Ectodermal cell (in vitro differentiated cells): ENCODE data around the gene RHOU. TPM values are rescaled to one million over a fixed set of nuclear protein-coding genes. Genes with fewer than 3 reads are reported as not detected.
A peak's percentile ranks its signal among the peaks of the same experiment; 100 is the strongest.
"Not testable (repeated sequence)": the region's sequence is repeated elsewhere in the genome, so short reads cannot be mapped to it uniquely, and the experiment has no call there.

Source experiments
- H3K27ac ChIP-seq: 2 replicates; pipeline ENCODE4 v1.7.0; 2013; ENCODE audit warnings: mild to moderate bottlenecking, low read depth, low read length; ENCODE audit not compliant: insufficient read depth, poor library complexity, severe bottlenecking
- H3K27me3 ChIP-seq: 2 replicates; pipeline ENCODE4 v1.7.0; 2013; ENCODE audit warnings: mild to moderate bottlenecking, low read length; ENCODE audit not compliant: insufficient read depth, control insufficient read depth, poor library complexity, severe bottlenecking
- H3K36me3 ChIP-seq: one replicate; pipeline ENCODE4 v1.7.0; 2013; ENCODE audit warnings: low read length; ENCODE audit not compliant: control insufficient read depth, insufficient read depth
- H3K4me1 ChIP-seq: one replicate; pipeline ENCODE4 v1.7.0; 2013; ENCODE audit warnings: low read length; ENCODE audit not compliant: control insufficient read depth, insufficient read depth
- H3K4me3 ChIP-seq: 2 replicates; pipeline ENCODE4 v1.7.0; 2013; ENCODE audit warnings: low read depth, low read length, control low read depth; ENCODE audit not compliant: insufficient read depth
- H3K9me3 ChIP-seq: 2 replicates; pipeline ENCODE4 v1.7.0; 2013; ENCODE audit warnings: mild to moderate bottlenecking, low read length, moderate library complexity; ENCODE audit not compliant: control insufficient read depth
- WGBS, 2 experiments: methylation state at CpG; one replicate each; pipeline ENCODE4 v1.1.7; 2013; ENCODE audit warnings: missing lambda C conversion rate in 2 of 2; 5-methylcytosine and 5-hydroxymethylcytosine counted together
- polyA plus RNA-seq, 4 experiments: library from polyadenylated mRNA; stranded (reverse); fragments of 50-300 nt; gene quantifications; one replicate each; pipeline ENCODE4 v1.2.3, GENCODE V29; 2013

RHOU gene
- 43.9 TPM for polyA plus RNA-seq (2013, experiment 1 of 4)
- 55.8 TPM for polyA plus RNA-seq (2013, experiment 2 of 4)
- 43.1 TPM for polyA plus RNA-seq (2013, experiment 3 of 4)
- 43.3 TPM for polyA plus RNA-seq (2013, experiment 4 of 4)

DNA sequence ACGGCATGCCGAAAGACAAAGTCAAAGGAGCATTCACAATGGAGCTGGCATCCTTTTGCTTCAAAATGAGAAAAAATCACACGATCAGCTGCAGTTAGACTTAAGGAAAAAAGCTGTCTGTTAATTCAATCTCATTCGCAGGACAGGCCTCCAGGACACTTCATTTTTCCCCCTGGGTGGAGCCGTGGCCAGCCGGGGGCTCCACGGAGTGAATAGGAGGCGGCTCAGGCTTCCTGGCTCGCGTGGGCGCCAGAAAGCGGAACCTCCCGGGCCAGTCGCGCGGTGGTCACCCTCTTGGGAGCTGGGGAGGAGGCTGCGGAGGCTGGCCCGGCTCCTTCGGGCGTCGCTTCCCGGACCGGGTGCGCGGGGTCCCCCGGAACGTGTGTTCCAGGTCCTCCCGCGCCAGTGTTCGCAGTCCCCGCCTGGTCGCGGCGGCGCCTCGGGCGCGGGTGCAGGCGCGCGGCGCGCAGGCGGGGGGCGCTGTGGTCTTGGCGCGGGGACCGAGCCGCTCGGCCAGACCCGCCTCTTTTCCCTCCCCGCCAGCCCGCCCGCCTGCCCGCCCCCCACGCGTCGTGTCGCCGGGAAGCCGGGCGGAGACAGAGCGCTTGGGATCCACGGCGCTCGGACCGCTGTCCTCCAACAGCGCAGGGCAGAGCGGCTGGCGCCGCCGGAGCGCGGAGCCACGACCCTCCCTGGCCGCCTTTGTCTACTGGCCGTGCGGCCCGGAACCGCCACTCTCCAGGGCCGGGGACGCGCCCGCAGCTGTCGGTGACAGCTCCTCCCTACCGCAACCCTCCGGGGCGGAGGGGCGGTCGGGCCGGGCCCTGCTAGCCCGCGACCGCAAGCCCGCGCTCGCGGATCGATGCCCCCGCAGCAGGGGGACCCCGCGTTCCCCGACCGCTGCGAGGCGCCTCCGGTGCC lies at the start of gene RHOU:
TSS of gene RHOU (plus strand) at position 599 of the 921 bp plus-strand sequence. CDS start at position 863, 264 bp downstream.
- Histone ChIP-seq H3K4me3 (peak within 1 kb of the TSS; percentile 62), H3K9me3 (no peaks in the 10 kb centered on the region), H3K27ac (no peak within 1 kb of the TSS), H3K36me3 (peaks cover 3% of the 10 kb centered on the region), H3K4me1 (peaks cover 8% of the 10 kb centered on the region), H3K27me3 (peaks cover 4% of the 10 kb centered on the region)
- WGBS, 2 experiments: 2 to 3% methylated on average over 107 of the region's 107 CpGs

GRCh38 chr1:228687587-228687986 lies 47.7 kb upstream of the RHOU start:
- 91 to 93% methylated on average over 6 of the region's 6 CpGs for WGBS, 2 experiments
- Histone ChIP-seq H3K9me3 (no peaks in the 10 kb centered on the region), H3K4me1 (no peaks in the 10 kb centered on the region), H3K27ac (no peak overlapping the region), H3K36me3 (no peaks in the 10 kb centered on the region), H3K4me3 (no peak overlapping the region), H3K27me3 (no peaks in the 10 kb centered on the region)

GRCh38 chr1:228689255-228689654 lies 46.0 kb upstream of the RHOU start:
- Histone ChIP-seq H3K9me3 (no peaks in the 10 kb centered on the region), H3K4me1 (no peaks in the 10 kb centered on the region), H3K36me3 (no peaks in the 10 kb centered on the region), H3K27me3 (no peaks in the 10 kb centered on the region), H3K4me3 (no peak overlapping the region), H3K27ac (no peak overlapping the region)
- 91% methylated on average over 4 of the region's 4 CpGs for WGBS, 2 experiments

- Histone ChIP-seq H3K9me3 (no peaks in the 10 kb centered on the region), H3K4me3 (no peak overlapping the region), H3K27ac (no peak overlapping the region), H3K27me3 (no peaks in the 10 kb centered on the region), H3K4me1 (no peaks in the 10 kb centered on the region), H3K36me3 (no peaks in the 10 kb centered on the region)
- 87 to 93% methylated on average over 2 of the region's 2 CpGs for WGBS, 2 experiments
These were observed 44.1 kb upstream of the RHOU start for GRCh38 chr1:228691211-228691610.

- no peak overlapping the region for H3K27ac ChIP-seq
- H3K4me1 ChIP-seq: no peaks in the 10 kb centered on the region
- WGBS, 2 experiments: 79 to 87% methylated on average over 1 of the region's 1 CpG
- H3K27me3 ChIP-seq: no peaks in the 10 kb centered on the region
- no peaks in the 10 kb centered on the region for H3K36me3 ChIP-seq
- no peak overlapping the region for H3K4me3 ChIP-seq
- H3K9me3 ChIP-seq: no peaks in the 10 kb centered on the region
These were observed 43.4 kb upstream of the RHOU start for GRCh38 chr1:228691926-228692325.

DNA sequence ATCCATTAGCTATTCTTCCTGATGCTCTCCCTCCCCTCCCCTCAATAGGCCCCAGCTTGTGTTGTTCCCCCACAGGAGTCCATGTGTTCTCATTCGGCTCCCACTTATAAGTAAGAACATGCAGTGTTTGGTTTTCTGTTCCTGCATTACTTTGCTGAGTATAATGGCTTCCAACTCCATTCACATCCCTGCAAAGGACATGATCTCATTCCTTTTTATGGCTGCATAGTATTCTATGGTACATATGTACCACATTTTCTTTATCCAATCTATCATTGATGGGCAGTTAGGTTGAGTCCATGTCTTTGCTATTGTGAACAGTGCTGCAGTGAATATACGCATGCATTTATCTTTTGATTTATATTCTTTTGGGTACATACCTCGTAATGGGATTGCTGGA lies 40.8 kb upstream of the RHOU start:
- H3K9me3 ChIP-seq, H3K4me1 ChIP-seq, H3K27me3 ChIP-seq, H3K36me3 ChIP-seq, H3K27ac ChIP-seq, H3K4me3 ChIP-seq: not testable (repeated sequence)
- 96 to 100% methylated on average over 2 to 3 of the region's 3 CpGs for WGBS, 2 experiments

- H3K9me3 ChIP-seq: no peaks in the 10 kb centered on the region
- H3K27me3 ChIP-seq: no peaks in the 10 kb centered on the region
- H3K27ac ChIP-seq: no peak overlapping the region
- 81 to 82% methylated on average over 8 to 9 of the region's 9 CpGs for WGBS, 2 experiments
- no peaks in the 10 kb centered on the region for H3K36me3 ChIP-seq
- no peak overlapping the region for H3K4me3 ChIP-seq
- H3K4me1 ChIP-seq: no peaks in the 10 kb centered on the region
These were observed 40.0 kb upstream of the RHOU start for GRCh38 chr1:228695015-228695955.

DNA sequence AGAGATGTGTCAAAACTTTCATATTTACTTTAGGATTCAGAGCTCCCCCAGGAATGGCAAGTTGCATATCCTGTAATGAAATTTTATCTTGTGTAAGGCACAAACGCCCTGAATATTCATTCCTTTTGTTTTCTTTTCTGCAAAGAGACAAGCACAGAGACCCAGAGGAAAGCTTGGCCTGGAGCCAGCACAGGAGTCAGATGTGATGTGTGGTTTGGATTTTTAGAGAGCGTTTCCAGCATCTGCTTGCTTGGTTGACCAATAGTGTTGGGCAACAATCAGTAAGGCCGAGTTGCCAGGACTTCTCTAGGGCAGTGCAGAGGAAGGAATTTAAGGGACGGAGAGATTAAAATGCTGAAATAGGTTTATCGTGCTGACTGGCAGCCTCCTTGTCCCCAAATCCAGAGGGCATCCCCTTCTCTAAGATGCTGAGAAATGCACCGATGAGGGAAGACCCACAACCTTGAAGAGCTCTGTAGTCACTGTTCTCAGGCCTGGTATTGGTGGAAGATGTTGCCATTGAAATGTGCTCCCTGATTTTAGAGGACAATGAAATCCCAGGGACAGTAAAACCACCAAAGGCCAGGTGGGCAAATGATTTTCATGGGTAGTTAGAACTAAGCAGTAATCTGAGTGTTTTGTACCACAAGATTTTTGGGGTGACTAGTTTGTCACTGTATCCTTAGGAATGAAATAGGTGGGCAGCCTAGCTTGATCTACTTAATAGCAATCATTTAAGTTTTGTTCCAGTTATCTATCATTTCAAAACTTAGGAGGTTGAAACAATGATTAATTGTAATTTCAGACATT lies 37.9 kb upstream of the RHOU start:
- 74 to 76% methylated on average over 6 of the region's 6 CpGs for WGBS, 2 experiments

GRCh38 chr1:228698017-228698329 lies 37.3 kb upstream of the RHOU start:
- H3K36me3 ChIP-seq: no peaks in the 10 kb centered on the region
- no peaks in the 10 kb centered on the region for H3K27me3 ChIP-seq
- H3K4me3 ChIP-seq: no peak overlapping the region
- H3K9me3 ChIP-seq: no peaks in the 10 kb centered on the region
- H3K4me1 ChIP-seq: no peaks in the 10 kb centered on the region
- 100% methylated on average over 1 of the region's 1 CpG; no CpG with 5 or more reads in 1 of the 2 experiments for WGBS, 2 experiments
- no peak overlapping the region for H3K27ac ChIP-seq

More for the DNA sequence above, 37.9 kb upstream of the RHOU start:
- Histone ChIP-seq H3K9me3 (no peaks in the 10 kb centered on the region), H3K4me3 (no peak overlapping the region), H3K27ac (no peak overlapping the region), H3K36me3 (no peaks in the 10 kb centered on the region), H3K4me1 (no peaks in the 10 kb centered on the region), H3K27me3 (no peaks in the 10 kb centered on the region)
